WTC11 (cell line): ENCODE measurements around the gene SPATA12. TPM values are rescaled to one million over a fixed set of nuclear protein-coding genes. Genes with fewer than 3 reads are reported as not detected.

Source experiments
- ATAC-seq: fragments of 200-7000 bp; cut with Tn5 transposase; 2 replicates; pipeline ENCODE4 v1.10.0; 2021; ENCODE audit warnings: mild to moderate bottlenecking, moderate library complexity
- CTCF ChIA-PET: fragments of 300-600 bp; sonication (Branson Sonifier 250); formaldehyde crosslinking; loops from one replicate; lab custom pipeline; 2021; ENCODE audit warnings: antibody characterized with exemption; lab: Charles Lee
- POLR2A ChIA-PET: fragments of 350-600 bp; sonication (Branson Sonifier 250); formaldehyde crosslinking; loops from one replicate; lab custom pipeline; 2021; ENCODE audit warnings: antibody characterized with exemption; lab: Charles Lee
- DNase-seq: peaks from one replicate; pipeline ENCODE4 v3.0.0; 2021; ENCODE audit warnings: low spot score
- H3K27ac Mint-ChIP-seq: 2 replicates; pipeline ENCODE4 v1.8.0; 2021; ENCODE audit warnings: mixed read lengths
- H3K27me3 Mint-ChIP-seq: 2 replicates; pipeline ENCODE4 v1.8.0; 2021; ENCODE audit warnings: low read depth, mild to moderate bottlenecking, moderate library complexity, mixed read lengths
- H3K36me3 Mint-ChIP-seq: 2 replicates; pipeline ENCODE4 v1.8.0; 2021; ENCODE audit warnings: mixed read lengths
- H3K4me1 Mint-ChIP-seq: 2 replicates; pipeline ENCODE4 v1.8.0; 2022; ENCODE audit warnings: mixed read lengths
- H3K4me3 Mint-ChIP-seq: 2 replicates; pipeline ENCODE4 v1.8.0; 2021; ENCODE audit warnings: mild to moderate bottlenecking, moderate library complexity, mixed read lengths
- H3K9me3 Mint-ChIP-seq: 2 replicates; pipeline ENCODE4 v1.8.0; 2021; ENCODE audit warnings: mixed read lengths
- ATF1 ChIP-seq: sonication (generic); formaldehyde crosslinking; IDR thresholded peaks from 2 replicates; pipeline ENCODE4 v1.8.1; 2023; ENCODE audit warnings: mild to moderate bottlenecking, moderate library complexity, missing genetic modification reagents
- CBFB ChIP-seq: sonication (generic); formaldehyde crosslinking; IDR thresholded peaks from 2 replicates; pipeline ENCODE4 v1.8.1; 2022; ENCODE audit warnings: mild to moderate bottlenecking, low read depth, missing genetic modification reagents
- ELF4 ChIP-seq: sonication (generic); formaldehyde crosslinking; IDR thresholded peaks from 2 replicates; pipeline ENCODE4 v1.8.1; 2022; ENCODE audit warnings: low read depth, mild to moderate bottlenecking, moderate library complexity, missing genetic modification reagents
- ESRRA ChIP-seq: sonication (generic); formaldehyde crosslinking; IDR thresholded peaks from 2 replicates; pipeline ENCODE4 v1.8.1; 2022; ENCODE audit warnings: mild to moderate bottlenecking, missing genetic modification reagents, borderline replicate concordance
- GTF2I ChIP-seq: fragments of 250-450 bp; sonication (Bioruptor Pico); conservative IDR thresholded peaks from 2 replicates; pipeline ENCODE4 v1.4.0; 2021; ENCODE audit warnings: mild to moderate bottlenecking
- HMGA2 ChIP-seq: fragments of 250-450 bp; sonication (Bioruptor Pico); IDR thresholded peaks from 2 replicates; pipeline ENCODE4 v1.4.0; 2021; ENCODE audit warnings: mild to moderate bottlenecking, moderate library complexity
- IRF2 ChIP-seq: sonication (generic); formaldehyde crosslinking; IDR thresholded peaks from 2 replicates; pipeline ENCODE4 v1.8.0; 2022; ENCODE audit warnings: low read depth, missing genetic modification reagents, borderline replicate concordance
- JAZF1 ChIP-seq: fragments of 250-450 bp; sonication (Bioruptor Pico); IDR thresholded peaks from 2 replicates; pipeline ENCODE4 v1.9.0; 2021; ENCODE audit warnings: moderate library complexity, mild to moderate bottlenecking, inconsistent platforms
- JUN ChIP-seq: sonication (generic); formaldehyde crosslinking; IDR thresholded peaks from 2 replicates; pipeline ENCODE4 v1.8.0; 2023; ENCODE audit warnings: mild to moderate bottlenecking, missing genetic modification reagents
- KAT7 ChIP-seq: sonication (generic); formaldehyde crosslinking; IDR thresholded peaks from 2 replicates; pipeline ENCODE4 v1.8.1; 2023; ENCODE audit warnings: missing genetic modification reagents, mild to moderate bottlenecking, borderline replicate concordance
- NFE2L1 ChIP-seq: sonication (generic); formaldehyde crosslinking; IDR thresholded peaks from 2 replicates; pipeline ENCODE4 v1.8.1; 2023; ENCODE audit warnings: missing genetic modification reagents
- SMAD3 ChIP-seq: sonication (generic); formaldehyde crosslinking; IDR thresholded peaks from 2 replicates; pipeline ENCODE4 v1.8.0; 2022; ENCODE audit warnings: missing genetic modification reagents, mild to moderate bottlenecking, borderline replicate concordance
- TCF7 ChIP-seq: sonication (generic); formaldehyde crosslinking; IDR thresholded peaks from 2 replicates; pipeline ENCODE4 v1.8.0; 2022; ENCODE audit warnings: mild to moderate bottlenecking, low read depth, missing genetic modification reagents, moderate library complexity
- TP53 ChIP-seq: sonication (generic); formaldehyde crosslinking; IDR thresholded peaks from 2 replicates; pipeline ENCODE4 v1.8.1; 2023; ENCODE audit warnings: mild to moderate bottlenecking, missing genetic modification reagents
- ZNF121 ChIP-seq: sonication (generic); formaldehyde crosslinking; IDR thresholded peaks from 2 replicates; pipeline ENCODE4 v1.8.0; 2023; ENCODE audit warnings: missing genetic modification reagents
- ZNF423 ChIP-seq: fragments of 250-450 bp; sonication (Bioruptor Pico); IDR thresholded peaks from 2 replicates; pipeline ENCODE4 v2.1.2; 2022; ENCODE audit warnings: mild to moderate bottlenecking, moderate library complexity
- total RNA-seq: library from RNA; stranded (reverse); gene quantifications from 3 replicates; pipeline ENCODE4 v1.2.3, GENCODE V29; 2021
- TF ChIP-seq, protein P1 (sequence below): sonication (generic); formaldehyde crosslinking; IDR thresholded peaks from 2 replicates; pipeline ENCODE4 v1.8.1; 2022; ENCODE audit warnings: low read depth, mild to moderate bottlenecking, moderate library complexity, missing genetic modification reagents, borderline replicate concordance
- TF ChIP-seq, protein P2 (sequence below): sonication (generic); formaldehyde crosslinking; IDR thresholded peaks from 2 replicates; pipeline ENCODE4 v1.8.0; 2022; ENCODE audit warnings: mild to moderate bottlenecking, missing genetic modification reagents
- TF ChIP-seq, protein P3 (sequence below): sonication (generic); formaldehyde crosslinking; IDR thresholded peaks from 2 replicates; pipeline ENCODE4 v1.8.0; 2023; ENCODE audit warnings: missing genetic modification reagents
- TF ChIP-seq, protein P4 (sequence below): fragments of 200-600 bp; IDR thresholded peaks from 2 replicates; pipeline ENCODE4 v1.8.0; 2022; ENCODE audit warnings: antibody characterized with exemption
- TF ChIP-seq, protein P5 (sequence below): sonication (generic); formaldehyde crosslinking; IDR thresholded peaks from 2 replicates; pipeline ENCODE4 v1.8.1; 2022; ENCODE audit warnings: missing genetic modification reagents, borderline replicate concordance
- TF ChIP-seq, protein P6 (sequence below): sonication (generic); formaldehyde crosslinking; IDR thresholded peaks from 2 replicates; pipeline ENCODE4 v1.8.0; 2022; ENCODE audit warnings: mild to moderate bottlenecking, missing genetic modification reagents
- TF ChIP-seq, protein P7 (sequence below): sonication (generic); formaldehyde crosslinking; IDR thresholded peaks from 2 replicates; pipeline ENCODE4 v1.8.1; 2023; ENCODE audit warnings: mild to moderate bottlenecking, missing genetic modification reagents
- TF ChIP-seq, protein P8 (sequence below): fragments of 250-450 bp; sonication (Bioruptor Pico); IDR thresholded peaks from 2 replicates; pipeline ENCODE4 v1.9.0; 2021; ENCODE audit warnings: mild to moderate bottlenecking
- TF ChIP-seq, protein P9 (sequence below): sonication (generic); formaldehyde crosslinking; IDR thresholded peaks from 2 replicates; pipeline ENCODE4 v1.8.1; 2022; ENCODE audit warnings: mild to moderate bottlenecking, moderate library complexity, missing genetic modification reagents

Gene SPATA12
- total RNA-seq, 1 experiment from 2014 or later: 0.39 TPM

DNA sequence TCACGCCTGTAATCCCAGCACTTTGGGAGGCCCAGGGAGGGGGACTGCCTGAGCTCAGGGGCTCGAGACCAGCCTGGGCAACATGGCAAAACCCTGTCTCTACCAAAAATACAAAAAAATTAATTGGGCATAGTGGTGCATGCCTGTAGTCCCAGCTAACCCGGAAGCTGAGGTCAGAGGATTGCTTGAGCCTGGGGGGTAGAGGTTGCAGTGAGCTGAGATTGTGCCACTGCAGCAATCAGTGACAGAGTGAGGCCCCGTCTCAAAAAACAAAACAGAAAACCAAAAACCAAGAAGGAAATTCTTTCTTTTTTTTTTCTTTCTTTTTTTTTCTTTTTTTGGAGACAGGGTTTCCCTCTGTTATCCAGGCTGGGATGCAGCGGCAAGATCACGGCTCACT, 3.5 kb downstream of the SPATA12 start:
- Mint-ChIP-seq H3K27me3 (no peaks in the 10 kb centered on the region), H3K36me3 (no peaks in the 10 kb centered on the region), H3K9me3 (no peaks in the 10 kb centered on the region), H3K27ac (no peak overlapping the region), H3K4me3 (no peak overlapping the region), H3K4me1 (peaks cover 45% of the 10 kb centered on the region)
- CTCF ChIA-PET: no interaction called here
- ATAC-seq (no peak), DNase-seq (no peak)
- TF ChIP-seq TCF7 (CRISPR knock-in tag) (no peak), CBFB (CRISPR knock-in tag) (no peak), GTF2I (CRISPR knock-in tag) (no peak), JUN (CRISPR knock-in tag) (no peak), HMGA2 (CRISPR knock-in tag) (no peak), ATF1 (CRISPR knock-in tag) (no peak), NFE2L1 (no peak), ELF4 (no peak), TP53 (CRISPR knock-in tag) (no peak), ESRRA (CRISPR knock-in tag) (no peak)
- TF ChIP-seq, protein P1, sequence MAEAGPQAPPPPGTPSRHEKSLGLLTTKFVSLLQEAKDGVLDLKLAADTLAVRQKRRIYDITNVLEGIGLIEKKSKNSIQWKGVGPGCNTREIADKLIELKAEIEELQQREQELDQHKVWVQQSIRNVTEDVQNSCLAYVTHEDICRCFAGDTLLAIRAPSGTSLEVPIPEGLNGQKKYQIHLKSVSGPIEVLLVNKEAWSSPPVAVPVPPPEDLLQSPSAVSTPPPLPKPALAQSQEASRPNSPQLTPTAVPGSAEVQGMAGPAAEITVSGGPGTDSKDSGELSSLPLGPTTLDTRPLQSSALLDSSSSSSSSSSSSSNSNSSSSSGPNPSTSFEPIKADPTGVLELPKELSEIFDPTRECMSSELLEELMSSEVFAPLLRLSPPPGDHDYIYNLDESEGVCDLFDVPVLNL (CRISPR knock-in tag): no peak
- TF ChIP-seq, protein P2, sequence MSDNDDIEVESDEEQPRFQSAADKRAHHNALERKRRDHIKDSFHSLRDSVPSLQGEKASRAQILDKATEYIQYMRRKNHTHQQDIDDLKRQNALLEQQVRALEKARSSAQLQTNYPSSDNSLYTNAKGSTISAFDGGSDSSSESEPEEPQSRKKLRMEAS (CRISPR knock-in tag): no peak
- TF ChIP-seq, protein P3, sequence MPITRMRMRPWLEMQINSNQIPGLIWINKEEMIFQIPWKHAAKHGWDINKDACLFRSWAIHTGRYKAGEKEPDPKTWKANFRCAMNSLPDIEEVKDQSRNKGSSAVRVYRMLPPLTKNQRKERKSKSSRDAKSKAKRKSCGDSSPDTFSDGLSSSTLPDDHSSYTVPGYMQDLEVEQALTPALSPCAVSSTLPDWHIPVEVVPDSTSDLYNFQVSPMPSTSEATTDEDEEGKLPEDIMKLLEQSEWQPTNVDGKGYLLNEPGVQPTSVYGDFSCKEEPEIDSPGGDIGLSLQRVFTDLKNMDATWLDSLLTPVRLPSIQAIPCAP (CRISPR knock-in tag): no peak
- TF ChIP-seq, protein P4, sequence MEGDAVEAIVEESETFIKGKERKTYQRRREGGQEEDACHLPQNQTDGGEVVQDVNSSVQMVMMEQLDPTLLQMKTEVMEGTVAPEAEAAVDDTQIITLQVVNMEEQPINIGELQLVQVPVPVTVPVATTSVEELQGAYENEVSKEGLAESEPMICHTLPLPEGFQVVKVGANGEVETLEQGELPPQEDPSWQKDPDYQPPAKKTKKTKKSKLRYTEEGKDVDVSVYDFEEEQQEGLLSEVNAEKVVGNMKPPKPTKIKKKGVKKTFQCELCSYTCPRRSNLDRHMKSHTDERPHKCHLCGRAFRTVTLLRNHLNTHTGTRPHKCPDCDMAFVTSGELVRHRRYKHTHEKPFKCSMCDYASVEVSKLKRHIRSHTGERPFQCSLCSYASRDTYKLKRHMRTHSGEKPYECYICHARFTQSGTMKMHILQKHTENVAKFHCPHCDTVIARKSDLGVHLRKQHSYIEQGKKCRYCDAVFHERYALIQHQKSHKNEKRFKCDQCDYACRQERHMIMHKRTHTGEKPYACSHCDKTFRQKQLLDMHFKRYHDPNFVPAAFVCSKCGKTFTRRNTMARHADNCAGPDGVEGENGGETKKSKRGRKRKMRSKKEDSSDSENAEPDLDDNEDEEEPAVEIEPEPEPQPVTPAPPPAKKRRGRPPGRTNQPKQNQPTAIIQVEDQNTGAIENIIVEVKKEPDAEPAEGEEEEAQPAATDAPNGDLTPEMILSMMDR: no peak
- TF ChIP-seq, protein P5, sequence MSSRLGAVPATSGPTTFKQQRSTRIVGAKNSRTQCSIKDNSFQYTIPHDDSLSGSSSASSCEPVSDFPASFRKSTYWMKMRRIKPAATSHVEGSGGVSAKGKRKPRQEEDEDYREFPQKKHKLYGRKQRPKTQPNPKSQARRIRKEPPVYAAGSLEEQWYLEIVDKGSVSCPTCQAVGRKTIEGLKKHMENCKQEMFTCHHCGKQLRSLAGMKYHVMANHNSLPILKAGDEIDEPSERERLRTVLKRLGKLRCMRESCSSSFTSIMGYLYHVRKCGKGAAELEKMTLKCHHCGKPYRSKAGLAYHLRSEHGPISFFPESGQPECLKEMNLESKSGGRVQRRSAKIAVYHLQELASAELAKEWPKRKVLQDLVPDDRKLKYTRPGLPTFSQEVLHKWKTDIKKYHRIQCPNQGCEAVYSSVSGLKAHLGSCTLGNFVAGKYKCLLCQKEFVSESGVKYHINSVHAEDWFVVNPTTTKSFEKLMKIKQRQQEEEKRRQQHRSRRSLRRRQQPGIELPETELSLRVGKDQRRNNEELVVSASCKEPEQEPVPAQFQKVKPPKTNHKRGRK (CRISPR knock-in tag): no peak
- TF ChIP-seq, protein P6, sequence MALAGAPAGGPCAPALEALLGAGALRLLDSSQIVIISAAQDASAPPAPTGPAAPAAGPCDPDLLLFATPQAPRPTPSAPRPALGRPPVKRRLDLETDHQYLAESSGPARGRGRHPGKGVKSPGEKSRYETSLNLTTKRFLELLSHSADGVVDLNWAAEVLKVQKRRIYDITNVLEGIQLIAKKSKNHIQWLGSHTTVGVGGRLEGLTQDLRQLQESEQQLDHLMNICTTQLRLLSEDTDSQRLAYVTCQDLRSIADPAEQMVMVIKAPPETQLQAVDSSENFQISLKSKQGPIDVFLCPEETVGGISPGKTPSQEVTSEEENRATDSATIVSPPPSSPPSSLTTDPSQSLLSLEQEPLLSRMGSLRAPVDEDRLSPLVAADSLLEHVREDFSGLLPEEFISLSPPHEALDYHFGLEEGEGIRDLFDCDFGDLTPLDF (CRISPR knock-in tag): no peak
- POLR2A ChIA-PET: no interaction called here

DNA sequence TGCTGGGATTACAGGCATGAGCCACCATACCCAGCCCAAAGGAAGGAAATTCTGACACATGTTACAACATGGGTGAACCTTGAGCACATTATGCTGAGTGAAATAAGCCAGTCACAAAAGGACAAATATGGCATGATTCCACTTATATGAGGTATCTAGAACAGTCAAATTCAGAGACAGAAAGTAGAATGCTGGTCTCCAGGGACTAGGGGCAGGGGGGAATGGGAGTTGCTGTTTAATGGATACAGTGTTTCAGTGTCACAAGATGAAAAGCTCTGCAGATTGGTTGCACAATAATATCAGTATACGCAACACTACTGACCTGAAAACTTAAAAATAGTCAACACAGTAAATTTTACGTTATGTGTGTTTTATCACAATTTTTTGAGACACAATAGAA, 4.1 kb downstream of the SPATA12 start:
- ChIA-PET POLR2A (no interaction called here), CTCF (interaction anchor here (1.2 kb wide), 1 partner anchor 76 kb away, joined by 4 read pairs; no protein-coding TSS in a partner anchor)
- no peak for ATAC-seq
- Mint-ChIP-seq H3K4me3 (no peak overlapping the region), H3K27ac (no peak overlapping the region; the same call in 1 of the 2 replicates), H3K9me3 (no peaks in the 10 kb centered on the region), H3K36me3 (no peaks in the 10 kb centered on the region), H3K4me1 (peaks cover 45% of the 10 kb centered on the region), H3K27me3 (no peaks in the 10 kb centered on the region)
- DNase-seq: no peak
- TF ChIP-seq, protein P6 (CRISPR knock-in tag): no peak
- TF ChIP-seq HMGA2 (CRISPR knock-in tag): no peak
- TF ChIP-seq ZNF423: no peak
- TF ChIP-seq ZNF121 (CRISPR knock-in tag): no peak
- TF ChIP-seq, protein P7, sequence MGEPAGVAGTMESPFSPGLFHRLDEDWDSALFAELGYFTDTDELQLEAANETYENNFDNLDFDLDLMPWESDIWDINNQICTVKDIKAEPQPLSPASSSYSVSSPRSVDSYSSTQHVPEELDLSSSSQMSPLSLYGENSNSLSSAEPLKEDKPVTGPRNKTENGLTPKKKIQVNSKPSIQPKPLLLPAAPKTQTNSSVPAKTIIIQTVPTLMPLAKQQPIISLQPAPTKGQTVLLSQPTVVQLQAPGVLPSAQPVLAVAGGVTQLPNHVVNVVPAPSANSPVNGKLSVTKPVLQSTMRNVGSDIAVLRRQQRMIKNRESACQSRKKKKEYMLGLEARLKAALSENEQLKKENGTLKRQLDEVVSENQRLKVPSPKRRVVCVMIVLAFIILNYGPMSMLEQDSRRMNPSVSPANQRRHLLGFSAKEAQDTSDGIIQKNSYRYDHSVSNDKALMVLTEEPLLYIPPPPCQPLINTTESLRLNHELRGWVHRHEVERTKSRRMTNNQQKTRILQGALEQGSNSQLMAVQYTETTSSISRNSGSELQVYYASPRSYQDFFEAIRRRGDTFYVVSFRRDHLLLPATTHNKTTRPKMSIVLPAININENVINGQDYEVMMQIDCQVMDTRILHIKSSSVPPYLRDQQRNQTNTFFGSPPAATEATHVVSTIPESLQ: no peak
- TF ChIP-seq IRF2 (CRISPR knock-in tag): no peak
- TF ChIP-seq SMAD3 (CRISPR knock-in tag): no peak
- TF ChIP-seq, protein P8, sequence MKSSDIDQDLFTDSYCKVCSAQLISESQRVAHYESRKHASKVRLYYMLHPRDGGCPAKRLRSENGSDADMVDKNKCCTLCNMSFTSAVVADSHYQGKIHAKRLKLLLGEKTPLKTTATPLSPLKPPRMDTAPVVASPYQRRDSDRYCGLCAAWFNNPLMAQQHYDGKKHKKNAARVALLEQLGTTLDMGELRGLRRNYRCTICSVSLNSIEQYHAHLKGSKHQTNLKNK (CRISPR knock-in tag): no peak
- TF ChIP-seq, protein P9, sequence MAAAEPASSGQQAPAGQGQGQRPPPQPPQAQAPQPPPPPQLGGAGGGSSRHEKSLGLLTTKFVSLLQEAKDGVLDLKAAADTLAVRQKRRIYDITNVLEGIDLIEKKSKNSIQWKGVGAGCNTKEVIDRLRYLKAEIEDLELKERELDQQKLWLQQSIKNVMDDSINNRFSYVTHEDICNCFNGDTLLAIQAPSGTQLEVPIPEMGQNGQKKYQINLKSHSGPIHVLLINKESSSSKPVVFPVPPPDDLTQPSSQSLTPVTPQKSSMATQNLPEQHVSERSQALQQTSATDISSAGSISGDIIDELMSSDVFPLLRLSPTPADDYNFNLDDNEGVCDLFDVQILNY (CRISPR knock-in tag): no peak
- TF ChIP-seq JAZF1 (CRISPR knock-in tag): no peak
- no peak for TF ChIP-seq KAT7 (CRISPR knock-in tag)
